Mammary epithelial cell (primary cell): ENCODE results near the gene FIBCD1.

ENCODE experiments used
- CTCF ChIP-seq, 2 donors: IDR thresholded peaks in 1 of 2; conservative IDR thresholded peaks in 1 of 2; 2 replicates each; pipeline ENCODE4 v1.5.1; 2011 to 2012; ENCODE audit warnings: inconsistent platforms in 2 of 2, low read length in 2 of 2, mild to moderate bottlenecking in 2 of 2, control low read depth in 1 of 2, low read depth in 1 of 2; ENCODE audit not compliant: insufficient read depth in 1 of 2; ENCODE audit errors: extremely low read depth in 1 of 2
- EZH2 ChIP-seq: IDR thresholded peaks from 2 replicates; pipeline ENCODE4 v1.6.1; 2012; ENCODE audit warnings: low read length, inconsistent platforms, borderline replicate concordance

DNA sequence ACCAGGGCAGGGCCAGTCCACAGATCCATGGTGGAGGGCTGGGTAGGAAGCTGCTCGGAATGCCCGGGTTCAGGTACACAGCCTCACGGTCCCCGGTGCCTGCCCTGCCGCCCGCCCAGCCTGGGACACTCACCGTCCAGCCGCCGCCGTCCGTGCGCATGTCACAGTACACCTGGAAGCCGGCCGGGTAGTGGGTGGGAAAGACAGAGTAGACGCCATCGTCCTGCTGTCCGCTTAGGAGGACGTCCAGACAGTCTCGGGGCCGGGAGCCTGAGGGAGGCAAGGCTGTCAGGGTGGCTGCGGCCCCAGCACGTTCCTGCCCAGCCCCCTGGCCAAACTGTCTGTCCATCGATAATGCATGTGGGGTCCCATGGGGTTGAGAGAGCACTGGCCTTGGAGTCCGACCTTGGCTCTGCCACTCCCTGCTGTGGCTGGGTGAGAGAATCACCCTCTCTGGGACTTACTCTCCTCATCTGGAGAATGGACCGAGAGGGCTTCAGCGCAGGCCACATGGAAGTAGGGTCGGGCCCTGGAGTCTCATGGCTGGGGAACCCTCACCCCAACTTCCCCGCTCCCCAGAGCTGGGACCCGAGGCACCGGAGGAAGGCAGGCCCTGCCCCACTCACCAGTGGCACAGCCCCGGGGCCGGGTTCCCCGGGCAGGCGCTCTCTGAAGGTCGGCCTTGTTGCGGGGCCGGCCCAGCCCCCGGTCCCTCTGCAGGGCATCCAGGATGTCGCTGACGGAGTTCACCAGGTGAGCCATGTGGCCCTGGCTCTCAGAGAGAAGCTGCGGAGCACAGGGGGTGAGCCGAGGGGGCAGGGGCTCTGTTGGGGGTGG lies 15.2 kb downstream of the FIBCD1 start:
- TF ChIP-seq CTCF (conservative IDR thresholded peaks at IDR 0.05 in 1 of 2, IDR thresholded peaks at IDR 0.05 in 1 of 2; ENCODE audit: extremely low read depth in 1 of 2, insufficient read depth in 1 of 2, low read depth in 1 of 2, low read length in 2 of 2), result no peak
- TF ChIP-seq EZH2, result no peak
